Epidermal melanocyte (primary cell): ENCODE measurements around the gene INTS3.

Source experiments
- DNase-seq: peaks from one replicate; pipeline ENCODE4 v3.0.0; 2011; ENCODE audit warnings: low spot score; ENCODE audit not compliant: insufficient read length

The INTS3 gene, protein sequence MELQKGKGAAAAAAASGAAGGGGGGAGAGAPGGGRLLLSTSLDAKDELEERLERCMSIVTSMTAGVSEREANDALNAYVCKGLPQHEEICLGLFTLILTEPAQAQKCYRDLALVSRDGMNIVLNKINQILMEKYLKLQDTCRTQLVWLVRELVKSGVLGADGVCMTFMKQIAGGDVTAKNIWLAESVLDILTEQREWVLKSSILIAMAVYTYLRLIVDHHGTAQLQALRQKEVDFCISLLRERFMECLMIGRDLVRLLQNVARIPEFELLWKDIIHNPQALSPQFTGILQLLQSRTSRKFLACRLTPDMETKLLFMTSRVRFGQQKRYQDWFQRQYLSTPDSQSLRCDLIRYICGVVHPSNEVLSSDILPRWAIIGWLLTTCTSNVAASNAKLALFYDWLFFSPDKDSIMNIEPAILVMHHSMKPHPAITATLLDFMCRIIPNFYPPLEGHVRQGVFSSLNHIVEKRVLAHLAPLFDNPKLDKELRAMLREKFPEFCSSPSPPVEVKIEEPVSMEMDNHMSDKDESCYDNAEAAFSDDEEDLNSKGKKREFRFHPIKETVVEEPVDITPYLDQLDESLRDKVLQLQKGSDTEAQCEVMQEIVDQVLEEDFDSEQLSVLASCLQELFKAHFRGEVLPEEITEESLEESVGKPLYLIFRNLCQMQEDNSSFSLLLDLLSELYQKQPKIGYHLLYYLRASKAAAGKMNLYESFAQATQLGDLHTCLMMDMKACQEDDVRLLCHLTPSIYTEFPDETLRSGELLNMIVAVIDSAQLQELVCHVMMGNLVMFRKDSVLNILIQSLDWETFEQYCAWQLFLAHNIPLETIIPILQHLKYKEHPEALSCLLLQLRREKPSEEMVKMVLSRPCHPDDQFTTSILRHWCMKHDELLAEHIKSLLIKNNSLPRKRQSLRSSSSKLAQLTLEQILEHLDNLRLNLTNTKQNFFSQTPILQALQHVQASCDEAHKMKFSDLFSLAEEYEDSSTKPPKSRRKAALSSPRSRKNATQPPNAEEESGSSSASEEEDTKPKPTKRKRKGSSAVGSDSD

DNA sequence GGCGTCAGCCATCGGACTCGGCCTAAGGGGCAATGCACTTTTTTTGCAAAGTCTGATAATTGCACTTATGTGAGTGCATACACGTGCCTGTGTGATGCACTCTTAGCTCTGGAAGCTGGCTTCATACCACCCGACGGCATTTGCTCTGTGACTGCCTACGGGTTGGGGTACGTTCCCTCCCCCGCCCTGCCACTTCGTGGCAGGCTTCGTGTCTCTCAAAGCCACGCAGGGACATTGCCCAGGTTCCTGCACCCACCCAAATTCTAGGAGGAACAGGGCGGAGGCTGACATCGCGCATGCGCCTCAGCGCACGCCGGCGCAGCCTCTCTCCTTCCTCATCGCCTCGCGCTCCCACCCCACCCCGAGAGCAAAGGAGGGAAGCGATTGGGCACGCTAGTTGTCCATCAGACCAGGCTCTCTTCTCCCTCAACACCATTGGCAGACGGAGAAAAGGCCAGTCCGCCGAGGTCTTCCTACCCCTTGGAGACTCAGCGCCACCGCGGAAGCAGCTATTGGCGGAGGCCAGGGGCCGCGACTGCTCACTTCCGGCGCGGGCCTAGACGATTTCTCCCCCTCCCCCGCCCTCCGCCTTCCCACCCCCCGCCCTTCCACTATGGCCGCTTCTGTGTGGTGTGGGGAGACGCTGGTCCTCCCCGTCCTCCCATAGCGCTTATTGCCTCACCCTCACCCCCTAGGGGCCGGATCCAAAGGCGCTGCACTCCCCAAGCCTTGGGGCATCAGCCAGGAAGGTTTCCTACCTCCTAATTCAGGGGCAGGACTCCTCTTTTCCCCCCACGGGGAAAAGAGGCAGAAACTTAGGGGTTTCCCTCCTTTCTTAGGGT is at the start of gene INTS3:
Gene INTS3 (plus strand): TSS at position 588 of the 842 bp plus-strand sequence. CDS start 585 bp downstream, outside the sequence.
- peak; percentile 99 for DNase-seq

DNA sequence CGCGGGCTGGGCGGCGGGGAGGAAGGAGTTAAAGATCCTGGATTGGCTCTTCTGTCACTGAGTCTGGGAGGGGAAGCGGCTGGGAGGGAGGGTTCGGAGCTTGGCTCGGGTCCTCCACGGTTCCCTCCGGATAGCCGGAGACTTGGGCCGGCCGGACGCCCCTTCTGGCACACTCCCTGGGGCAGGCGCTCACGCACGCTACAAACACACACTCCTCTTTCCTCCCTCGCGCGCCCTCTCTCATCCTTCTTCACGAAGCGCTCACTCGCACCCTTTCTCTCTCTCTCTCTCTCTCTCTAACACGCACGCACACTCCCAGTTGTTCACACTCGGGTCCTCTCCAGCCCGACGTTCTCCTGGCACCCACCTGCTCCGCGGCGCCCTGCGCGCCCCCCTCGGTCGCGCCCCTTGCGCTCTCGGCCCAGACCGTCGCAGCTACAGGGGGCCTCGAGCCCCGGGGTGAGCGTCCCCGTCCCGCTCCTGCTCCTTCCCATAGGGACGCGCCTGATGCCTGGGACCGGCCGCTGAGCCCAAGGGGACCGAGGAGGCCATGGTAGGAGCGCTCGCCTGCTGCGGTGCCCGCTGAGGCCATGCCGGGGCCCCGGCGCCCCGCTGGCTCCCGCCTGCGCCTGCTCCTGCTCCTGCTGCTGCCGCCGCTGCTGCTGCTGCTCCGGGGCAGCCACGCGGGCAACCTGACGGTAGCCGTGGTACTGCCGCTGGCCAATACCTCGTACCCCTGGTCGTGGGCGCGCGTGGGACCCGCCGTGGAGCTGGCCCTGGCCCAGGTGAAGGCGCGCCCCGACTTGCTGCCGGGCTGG is 49.1 kb upstream of the INTS3 start, which contains the start of gene NPR1:
Gene NPR1 (plus strand): TSS at position 170 of the 818 bp plus-strand sequence. CDS start 421 bp downstream, at position 591.
- DNase-seq: no peak

DNA sequence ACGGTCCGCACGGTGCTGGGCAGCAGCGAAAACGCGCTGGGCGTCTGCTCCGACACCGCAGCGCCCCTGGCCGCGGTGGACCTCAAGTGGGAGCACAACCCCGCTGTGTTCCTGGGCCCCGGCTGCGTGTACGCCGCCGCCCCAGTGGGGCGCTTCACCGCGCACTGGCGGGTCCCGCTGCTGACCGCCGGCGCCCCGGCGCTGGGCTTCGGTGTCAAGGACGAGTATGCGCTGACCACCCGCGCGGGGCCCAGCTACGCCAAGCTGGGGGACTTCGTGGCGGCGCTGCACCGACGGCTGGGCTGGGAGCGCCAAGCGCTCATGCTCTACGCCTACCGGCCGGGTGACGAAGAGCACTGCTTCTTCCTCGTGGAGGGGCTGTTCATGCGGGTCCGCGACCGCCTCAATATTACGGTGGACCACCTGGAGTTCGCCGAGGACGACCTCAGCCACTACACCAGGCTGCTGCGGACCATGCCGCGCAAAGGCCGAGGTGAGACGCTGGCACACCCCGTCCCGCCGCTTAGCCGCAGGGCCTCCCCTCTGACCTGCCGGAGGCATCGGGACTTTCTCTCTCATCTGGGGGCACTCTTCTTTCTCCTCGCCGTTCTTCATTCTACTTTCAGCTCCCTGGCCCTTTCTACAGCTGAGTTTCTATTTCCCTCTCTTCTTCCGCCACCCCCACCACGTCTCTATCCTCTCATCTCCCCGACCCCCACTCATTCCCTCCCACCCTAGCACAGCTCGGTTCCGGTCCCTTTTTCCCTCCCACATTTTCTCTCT is 48.3 kb upstream of the INTS3 start:
- no peak for DNase-seq

DNA sequence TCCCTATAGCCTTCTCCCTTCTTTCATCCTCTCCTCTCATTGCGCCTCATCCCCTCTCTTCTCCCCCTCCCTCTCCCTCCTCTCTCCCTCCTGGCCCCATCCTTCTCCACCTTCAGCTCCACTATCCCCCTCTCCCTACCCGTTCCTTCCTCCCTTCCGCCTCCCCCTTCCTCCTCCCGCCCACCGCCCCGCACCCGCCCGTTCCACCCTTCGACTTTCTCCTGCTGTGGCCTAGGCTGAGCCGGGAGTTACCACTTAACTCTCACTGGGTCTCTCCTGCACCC is 47.8 kb upstream of the INTS3 start:
- no peak for DNase-seq

DNA sequence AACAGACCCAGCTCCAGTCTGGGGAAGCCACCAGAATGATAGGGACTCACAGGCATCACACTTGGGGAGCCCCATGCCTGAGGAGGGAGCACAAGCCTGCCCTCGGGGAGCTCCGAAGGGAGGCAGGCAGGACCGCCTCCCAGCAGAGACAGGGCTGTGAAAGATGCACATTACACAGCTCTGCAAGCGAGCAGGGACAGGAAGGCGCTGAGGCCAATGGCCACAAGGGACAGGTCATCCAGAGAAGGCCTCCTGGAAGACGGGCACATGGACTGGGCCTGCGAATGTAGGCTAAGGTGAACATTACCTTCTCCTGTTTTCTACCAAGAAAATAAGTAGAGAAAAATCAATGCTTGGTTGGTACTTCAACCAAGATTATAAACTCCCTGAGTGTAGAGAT is 45.1 kb upstream of the INTS3 start:
- no peak for DNase-seq

DNA sequence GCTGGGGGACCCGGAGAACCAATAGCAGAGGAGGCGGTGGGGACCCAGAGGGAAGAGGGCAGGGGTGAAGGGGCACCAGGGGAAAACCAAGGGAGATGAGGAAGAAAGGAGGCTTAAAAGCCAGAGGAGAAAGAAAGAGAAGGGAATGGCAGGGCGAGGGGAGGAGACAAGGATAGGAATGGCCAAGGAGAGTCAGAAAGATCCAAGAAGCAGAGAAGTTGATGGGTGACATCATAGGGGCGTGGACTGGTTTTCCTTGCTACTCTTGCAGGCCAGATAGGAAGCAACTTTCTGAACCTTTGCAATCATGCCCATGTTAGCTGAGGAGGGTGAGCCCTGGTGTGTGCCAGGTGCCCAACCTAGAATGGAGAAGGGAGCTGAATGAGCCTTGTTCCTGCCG is 44.0 kb upstream of the INTS3 start:
- no peak for DNase-seq

DNA sequence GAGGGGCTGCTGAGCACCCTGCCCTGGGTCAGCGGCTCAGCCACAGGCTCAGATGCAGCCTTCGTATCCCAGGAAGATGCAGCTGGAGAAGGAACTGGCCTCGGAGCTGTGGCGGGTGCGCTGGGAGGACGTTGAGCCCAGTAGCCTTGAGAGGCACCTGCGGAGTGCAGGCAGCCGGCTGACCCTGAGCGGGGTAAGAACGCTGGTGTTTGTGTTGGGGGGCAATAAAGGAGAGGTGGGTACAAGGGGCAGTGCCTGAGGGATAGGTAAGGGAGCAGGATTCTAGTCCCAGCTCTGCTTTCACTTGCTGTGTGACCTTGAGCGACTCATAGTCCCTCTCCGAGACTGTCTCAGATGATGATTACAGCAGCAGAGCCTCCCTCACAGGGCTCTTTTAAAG is 43.0 kb upstream of the INTS3 start:
- no peak for DNase-seq

DNA sequence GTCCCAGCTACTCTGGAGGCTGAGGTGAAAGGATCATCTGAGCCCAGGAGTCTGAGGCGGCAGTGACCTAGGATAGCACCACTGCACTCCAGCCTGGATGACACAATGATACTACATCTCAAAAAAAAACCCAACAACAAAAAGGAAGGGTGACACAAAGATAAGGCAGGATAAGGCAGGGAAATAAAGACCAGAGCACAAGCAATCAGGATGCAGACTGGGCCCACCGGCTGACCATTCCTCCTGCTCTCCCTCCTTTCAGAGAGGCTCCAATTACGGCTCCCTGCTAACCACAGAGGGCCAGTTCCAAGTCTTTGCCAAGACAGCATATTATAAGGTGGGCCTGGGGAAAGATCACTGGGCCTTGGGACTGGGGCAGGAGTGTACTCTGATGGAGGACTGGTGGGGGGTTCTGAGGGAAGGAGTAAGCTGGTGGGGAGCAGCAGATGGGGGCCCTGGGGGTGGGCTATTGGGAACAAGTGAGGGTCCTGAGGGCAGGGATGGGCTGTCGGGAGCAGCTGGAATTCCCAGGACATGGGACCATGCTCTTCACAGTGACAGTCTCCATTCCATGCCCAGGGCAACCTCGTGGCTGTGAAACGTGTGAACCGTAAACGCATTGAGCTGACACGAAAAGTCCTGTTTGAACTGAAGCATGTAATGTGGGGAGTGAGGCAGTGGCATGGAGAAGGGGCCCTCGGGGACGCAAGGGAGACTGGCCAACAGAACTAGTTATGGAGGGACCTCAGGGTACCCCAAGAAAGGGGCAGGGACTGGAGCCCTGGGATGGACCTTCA is 42.1 kb upstream of the INTS3 start:
- DNase-seq: no peak

DNA sequence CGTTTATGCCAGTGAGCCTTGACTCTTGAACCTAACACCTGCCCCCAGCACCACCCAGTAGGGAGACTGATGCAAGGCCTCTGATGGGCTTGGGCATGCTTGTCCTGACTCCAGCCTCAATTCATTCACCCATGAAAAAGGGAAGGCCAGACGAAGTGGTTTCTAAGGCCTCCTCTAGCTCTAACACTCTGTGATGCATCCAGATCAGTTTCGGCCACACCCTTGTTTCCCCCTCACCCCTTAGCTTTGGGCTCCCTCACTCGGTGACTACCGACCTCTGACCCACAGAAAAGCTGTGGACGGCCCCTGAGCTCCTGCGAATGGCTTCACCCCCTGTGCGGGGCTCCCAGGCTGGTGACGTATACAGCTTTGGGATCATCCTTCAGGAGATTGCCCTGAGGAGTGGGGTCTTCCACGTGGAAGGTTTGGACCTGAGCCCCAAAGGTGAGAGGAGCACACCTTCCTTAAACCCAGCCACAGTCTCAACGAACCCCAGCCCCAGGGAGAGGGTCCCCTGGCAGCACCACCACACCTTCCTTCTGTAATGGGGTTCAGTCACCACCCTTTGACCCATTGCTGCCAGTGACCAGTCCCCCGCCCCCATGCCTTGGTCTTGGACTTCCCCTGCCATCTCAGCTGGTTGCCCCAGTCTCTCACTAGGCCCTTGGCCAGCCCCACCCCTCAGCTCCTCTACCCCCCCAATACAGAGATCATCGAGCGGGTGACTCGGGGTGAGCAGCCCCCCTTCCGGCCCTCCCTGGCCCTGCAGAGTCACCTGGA is 40.3 kb upstream of the INTS3 start:
- no peak for DNase-seq

DNA sequence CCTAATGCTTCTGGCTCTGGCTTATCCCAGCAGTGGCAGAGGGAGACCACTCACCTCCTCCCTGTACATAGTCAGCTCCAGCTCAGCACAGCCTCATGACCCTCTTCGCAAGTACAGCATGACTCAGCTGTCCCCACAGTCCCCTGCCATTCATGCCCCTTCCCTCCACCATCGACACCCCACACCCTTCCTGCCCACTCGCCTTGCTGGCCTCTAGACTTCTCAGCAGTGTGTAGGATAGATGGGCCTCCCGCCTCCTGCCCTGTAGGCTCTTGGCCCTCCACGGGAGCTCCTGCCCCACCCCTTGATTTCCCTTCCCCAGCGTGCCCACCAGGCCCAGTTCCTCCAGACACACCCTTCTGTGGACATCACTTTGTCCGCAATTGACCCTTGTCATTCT is 39.6 kb upstream of the INTS3 start:
- DNase-seq: no peak

DNA sequence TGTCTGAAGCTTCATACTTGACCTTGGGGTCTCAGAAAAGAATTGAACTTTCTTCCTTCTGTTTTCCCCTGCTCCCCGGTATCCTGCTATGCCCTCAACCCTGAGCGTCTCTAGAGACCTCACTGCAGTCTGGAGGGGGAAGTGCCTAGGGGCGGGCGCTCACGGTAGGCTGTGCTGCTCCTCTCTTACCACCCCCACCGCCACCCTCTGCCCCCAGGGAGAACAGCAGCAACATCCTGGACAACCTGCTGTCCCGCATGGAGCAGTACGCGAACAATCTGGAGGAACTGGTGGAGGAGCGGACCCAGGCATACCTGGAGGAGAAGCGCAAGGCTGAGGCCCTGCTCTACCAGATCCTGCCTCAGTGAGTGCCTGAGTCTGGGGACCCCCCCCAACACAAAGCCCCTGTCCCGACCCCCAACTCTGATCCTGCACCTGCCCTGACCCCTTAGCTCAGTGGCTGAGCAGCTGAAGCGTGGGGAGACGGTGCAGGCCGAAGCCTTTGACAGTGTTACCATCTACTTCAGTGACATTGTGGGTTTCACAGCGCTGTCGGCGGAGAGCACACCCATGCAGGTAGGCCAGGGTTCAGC is 39.0 kb upstream of the INTS3 start:
- peak; percentile 10 for DNase-seq

DNA sequence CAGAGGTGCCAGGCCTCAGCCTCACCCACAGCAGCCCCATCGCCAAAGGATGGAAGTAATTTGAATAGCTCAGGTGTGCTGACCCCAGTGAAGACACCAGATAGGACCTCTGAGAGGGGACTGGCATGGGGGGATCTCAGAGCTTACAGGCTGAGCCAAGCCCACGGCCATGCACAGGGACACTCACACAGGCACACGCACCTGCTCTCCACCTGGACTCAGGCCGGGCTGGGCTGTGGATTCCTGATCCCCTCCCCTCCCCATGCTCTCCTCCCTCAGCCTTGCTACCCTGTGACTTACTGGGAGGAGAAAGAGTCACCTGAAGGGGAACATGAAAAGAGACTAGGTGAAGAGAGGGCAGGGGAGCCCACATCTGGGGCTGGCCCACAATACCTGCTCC is 34.4 kb upstream of the INTS3 start:
- DNase-seq: peak; percentile 6

DNA sequence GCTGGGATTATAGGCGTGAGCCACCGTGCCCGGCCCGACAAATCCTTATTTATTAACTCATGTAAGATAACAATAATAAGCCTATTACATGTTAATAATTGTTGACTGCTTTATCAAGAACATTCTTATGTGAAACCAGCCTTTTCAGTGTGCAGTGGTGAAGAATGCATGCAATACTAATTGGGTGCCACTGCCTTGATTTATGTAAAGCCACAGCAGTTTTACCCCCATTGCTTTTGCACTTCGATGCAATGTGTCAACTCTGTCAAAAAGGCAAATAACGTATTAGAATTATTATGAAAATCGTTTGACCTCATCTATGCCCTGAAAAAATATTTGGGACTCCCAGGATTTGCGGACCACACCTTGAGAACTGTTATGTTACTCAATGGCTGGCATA is 31.1 kb upstream of the INTS3 start:
- no peak for DNase-seq

DNA sequence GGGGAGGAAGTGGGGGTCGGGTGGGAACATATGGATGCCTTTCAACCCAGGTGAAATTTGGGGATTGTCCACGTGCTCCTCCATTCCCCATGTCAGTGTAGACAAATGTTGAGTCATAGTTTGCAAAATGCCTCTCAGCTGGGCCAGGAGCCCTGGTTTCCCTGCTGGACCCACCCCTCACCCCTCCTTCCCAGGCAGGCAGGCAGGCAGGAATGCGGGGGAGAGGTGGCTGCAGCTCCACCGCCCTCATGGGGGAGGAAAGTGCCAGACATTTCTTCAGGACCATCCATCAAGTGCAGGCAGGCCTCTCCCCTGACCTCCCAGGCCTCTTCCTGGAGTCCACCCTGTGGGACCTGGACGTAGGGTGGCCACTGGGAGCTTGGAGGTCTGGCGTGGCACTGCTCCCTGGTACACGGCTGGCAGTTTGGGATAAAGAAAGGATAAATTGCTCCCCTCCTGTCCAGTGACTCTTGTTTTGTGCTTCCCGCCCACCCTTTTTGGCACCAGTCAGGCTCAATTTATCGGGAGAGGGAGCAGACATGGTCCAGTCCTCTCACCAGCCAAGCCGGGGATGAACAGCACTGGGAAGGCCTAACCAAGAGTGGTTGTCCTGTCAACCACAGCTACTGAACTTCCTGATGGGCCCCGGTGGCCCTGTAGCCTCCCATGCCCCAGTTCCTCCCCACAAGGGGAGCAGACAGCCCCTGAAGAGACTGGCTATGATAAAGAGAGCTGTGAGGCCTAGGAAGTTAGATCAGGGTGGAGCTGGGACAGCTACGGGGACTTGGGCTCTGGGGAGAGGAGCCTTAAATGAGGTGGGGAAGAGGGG is 30.4 kb upstream of the INTS3 start:
- DNase-seq: peak; percentile 11

DNA sequence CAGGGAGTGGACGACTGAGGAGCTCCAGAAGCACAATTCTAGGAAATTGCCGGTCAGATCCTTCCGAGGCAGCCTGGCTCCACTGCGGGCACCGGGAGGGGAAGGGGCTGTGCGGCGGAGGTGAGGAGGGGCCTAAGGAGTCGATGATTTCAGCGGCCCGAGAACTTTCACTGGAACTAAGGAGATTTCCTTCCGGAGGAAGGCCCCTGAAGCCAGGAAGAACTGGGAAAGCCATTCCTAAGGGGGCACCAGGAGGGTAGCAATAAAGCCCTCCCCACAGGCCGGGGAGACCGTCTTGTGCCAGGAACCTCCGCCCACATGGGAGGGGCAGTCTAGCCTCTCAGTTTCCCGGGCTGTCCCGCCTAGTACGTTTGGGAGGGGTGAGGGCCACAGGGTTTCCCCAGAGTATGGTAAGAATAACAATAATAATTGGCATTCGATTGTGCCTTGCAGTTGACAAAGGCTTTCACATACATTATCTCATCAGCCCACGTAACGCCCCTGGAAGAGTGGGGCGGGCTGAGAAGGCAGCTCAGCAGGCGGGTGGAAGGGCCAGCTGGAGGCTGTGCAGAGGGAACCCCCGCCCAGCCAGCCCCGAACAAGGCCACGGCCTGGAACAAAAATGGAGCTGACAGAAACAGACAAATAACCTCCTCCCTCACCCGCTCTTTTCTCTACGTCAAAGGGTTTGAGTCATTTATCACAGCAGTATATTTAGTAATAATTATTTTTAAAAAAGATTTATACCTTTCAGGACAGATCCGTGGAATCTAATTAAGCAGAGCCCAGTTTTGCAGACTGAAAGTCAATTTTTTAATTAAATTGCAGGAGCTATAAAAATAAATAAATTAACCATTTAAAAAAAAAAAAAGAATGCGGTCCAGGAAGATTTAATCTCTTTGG is 29.6 kb upstream of the INTS3 start:
- peak; percentile 8 for DNase-seq
